ENCODE measurements around the gene CROCC2. TPM values are rescaled to one million over a fixed set of nuclear protein-coding genes. Genes with fewer than 3 reads are reported as not detected.

The CROCC2 gene
- total and polyA plus RNA-seq, 4 donors: 1.3 to 17.4 (median 4.4) TPM

- H3K9me3 ChIP-seq (ENCODE audit: control insufficient read depth in 4 of 4, insufficient read depth in 3 of 4, low read length in 3 of 4): no peaks in the 10 kb centered on the region
- no peaks in the 10 kb centered on the region for H3K36me3 ChIP-seq (ENCODE audit: control insufficient read depth in 4 of 4, insufficient read depth in 4 of 4, low read length in 4 of 4)
- peaks cover 0 to 18% (median 0%) of the 10 kb centered on the region in 5 donors for H3K4me1 ChIP-seq (ENCODE audit: control insufficient read depth in 5 of 5, insufficient read depth in 5 of 5, low read length in 5 of 5)
- H3K9ac ChIP-seq (ENCODE audit: insufficient read depth in 1 of 2, low read length in 2 of 2): no peak overlapping the region
- ATAC-seq (ENCODE audit: insufficient read depth, low FRiP score): no peak
- no peak overlapping the region for H3K4me3 ChIP-seq
- DNase-seq: no peak
- H3K27me3 ChIP-seq (ENCODE audit: control insufficient read depth in 3 of 3, insufficient read depth in 3 of 3, low read length in 2 of 3): no peaks in the 10 kb centered on the region
- TF ChIP-seq CTCF (IDR thresholded peaks at IDR 0.05; ENCODE audit: control extremely low read depth, extremely low read depth): no peak
- H3K27ac ChIP-seq (ENCODE audit: low read depth in 1 of 2, low read length in 1 of 2): no peak overlapping the region
- 87% methylated on average over 19 to 20 of the region's 20 CpGs for WGBS, 2 donors
These were observed 14.4 kb upstream of the CROCC2 start for GRCh38 chr2:240891492-240892340.

GRCh38 chr2:240892356-240892755 is 13.8 kb upstream of the CROCC2 start:
- no peaks in the 10 kb centered on the region for H3K27me3 ChIP-seq (ENCODE audit: control insufficient read depth in 3 of 3, insufficient read depth in 3 of 3, low read length in 2 of 3)
- 85 to 88% methylated on average over 9 of the region's 9 CpGs for WGBS, 2 donors
- TF ChIP-seq CTCF (IDR thresholded peaks at IDR 0.05; ENCODE audit: control extremely low read depth, extremely low read depth): no peak
- H3K9ac ChIP-seq (ENCODE audit: insufficient read depth in 1 of 2, low read length in 2 of 2): no peak overlapping the region
- no peaks in the 10 kb centered on the region for H3K36me3 ChIP-seq (ENCODE audit: control insufficient read depth in 4 of 4, insufficient read depth in 4 of 4, low read length in 4 of 4)
- no peaks in the 10 kb centered on the region for H3K9me3 ChIP-seq (ENCODE audit: control insufficient read depth in 4 of 4, insufficient read depth in 3 of 4, low read length in 3 of 4)
- peaks cover 0 to 23% (median 0%) of the 10 kb centered on the region in 5 donors for H3K4me1 ChIP-seq (ENCODE audit: control insufficient read depth in 5 of 5, insufficient read depth in 5 of 5, low read length in 5 of 5)
- no peak overlapping the region for H3K4me3 ChIP-seq
- DNase-seq (no peak), ATAC-seq (ENCODE audit: insufficient read depth, low FRiP score) (no peak)
- H3K27ac ChIP-seq (ENCODE audit: low read depth in 1 of 2, low read length in 1 of 2): no peak overlapping the region

- H3K9ac ChIP-seq (ENCODE audit: insufficient read depth in 1 of 2, low read length in 2 of 2): no peak overlapping the region
These were observed 13.2 kb upstream of the CROCC2 start for GRCh38 chr2:240892925-240893324.

More at GRCh38 chr2:240892925-240893324, 13.2 kb upstream of the CROCC2 start:
- no peak for TF ChIP-seq CTCF (IDR thresholded peaks at IDR 0.05; ENCODE audit: control extremely low read depth, extremely low read depth)
- H3K27ac ChIP-seq (ENCODE audit: low read depth in 1 of 2, low read length in 1 of 2): no peak overlapping the region
- no peaks in the 10 kb centered on the region for H3K9me3 ChIP-seq (ENCODE audit: control insufficient read depth in 4 of 4, insufficient read depth in 3 of 4, low read length in 3 of 4)
- WGBS, 2 donors: 82 to 89% methylated on average over 11 to 12 of the region's 12 CpGs
- H3K4me1 ChIP-seq (ENCODE audit: control insufficient read depth in 5 of 5, insufficient read depth in 5 of 5, low read length in 5 of 5): peaks cover 0 to 25% (median 0%) of the 10 kb centered on the region in 5 donors
- DNase-seq (no peak), ATAC-seq (ENCODE audit: insufficient read depth, low FRiP score) (no peak)
- H3K36me3 ChIP-seq (ENCODE audit: control insufficient read depth in 4 of 4, insufficient read depth in 4 of 4, low read length in 4 of 4): no peaks in the 10 kb centered on the region
- no peaks in the 10 kb centered on the region for H3K27me3 ChIP-seq (ENCODE audit: control insufficient read depth in 3 of 3, insufficient read depth in 3 of 3, low read length in 2 of 3)
- H3K4me3 ChIP-seq: no peak overlapping the region

Data from lung (tissue), 12 donors.